GM18502 (cell line): Measurements from ENCODE around the gene GAPDHS.

Experiments used
- ATAC-seq: cut with Tn5 transposase; IDR thresholded peaks from one replicate; pipeline ENCODE4 v1.9.1; 2021; ENCODE audit warnings: mild to moderate bottlenecking; ENCODE audit not compliant: unreplicated experiment, poor library complexity

The GAPDHS gene

GRCh38 chr19:35533822-35534392 is 651 bp downstream of the GAPDHS start:
- ATAC-seq: no peak

GRCh38 chr19:35534803-35535480 is 1.7 kb downstream of the GAPDHS start:
- no peak for ATAC-seq

- no peak for ATAC-seq
These were observed 6.1 kb downstream of the GAPDHS start for GRCh38 chr19:35539314-35539713.

- ATAC-seq: no peak
These were observed 6.6 kb downstream of the GAPDHS start for GRCh38 chr19:35539850-35540249.

GRCh38 chr19:35540356-35540927 is 7.2 kb downstream of the GAPDHS start:
- ATAC-seq: no peak

GRCh38 chr19:35542209-35542608 is 9.0 kb downstream of the GAPDHS start:
- no peak for ATAC-seq

- no peak for ATAC-seq
These were observed 10.2 kb downstream of the GAPDHS start for GRCh38 chr19:35543280-35544109.

GRCh38 chr19:35544110-35544802 is 11.0 kb downstream of the GAPDHS start:
- ATAC-seq: no peak

GRCh38 chr19:35545001-35545854 is 12.0 kb downstream of the GAPDHS start, which contains the start of gene TMEM147:
Gene TMEM147 (plus strand): TSS chr19:35545626. CDS start chr19:35545740, 114 bp downstream.
- peak; percentile 87 for ATAC-seq

- ATAC-seq: peak; percentile 51
These were observed 12.7 kb downstream of the GAPDHS start for GRCh38 chr19:35545855-35546381.

GRCh38 chr19:35546532-35546931 is 13.3 kb downstream of the GAPDHS start:
- no peak for ATAC-seq

- ATAC-seq: no peak
These were observed 16.0 kb downstream of the GAPDHS start for GRCh38 chr19:35549174-35549788.

- no peak for ATAC-seq
These were observed 16.7 kb downstream of the GAPDHS start for GRCh38 chr19:35549879-35550523.

GRCh38 chr19:35551091-35551810 is 18.0 kb downstream of the GAPDHS start:
- ATAC-seq: no peak

- no peak for ATAC-seq
These were observed 19.5 kb downstream of the GAPDHS start for GRCh38 chr19:35552534-35553384.

GRCh38 chr19:35553385-35554000 is 20.2 kb downstream of the GAPDHS start:
- ATAC-seq: no peak
